Measurements from ENCODE around the gene FGF16. TPM values are rescaled to one million over a fixed set of nuclear protein-coding genes. Genes with fewer than 3 reads are reported as not detected.

The FGF16 gene
- total RNA-seq, 1 donor from 2014 or later, result not detected

- no peak overlapping the region for H3K4me3 ChIP-seq (ENCODE audit: low read depth, low read length)
- DNase-seq (ENCODE audit: low read depth), result no peak
- TF ChIP-seq CTCF (conservative IDR thresholded peaks at IDR 0.05; ENCODE audit: low read depth, low read length), result no peak
These were observed 2.6 kb upstream of the FGF16 start for GRCh38 chrX:77444545-77444944.

- peak; percentile 54 for TF ChIP-seq CTCF (conservative IDR thresholded peaks at IDR 0.05; ENCODE audit: low read depth, low read length)
- H3K4me3 ChIP-seq (ENCODE audit: low read depth, low read length), result peak overlapping the region; percentile 50
- no peak for DNase-seq (ENCODE audit: low read depth)
These were observed 1.1 kb upstream of the FGF16 start for GRCh38 chrX:77446029-77446585.

- DNase-seq (ENCODE audit: low read depth), result no peak
- no peak for TF ChIP-seq CTCF (conservative IDR thresholded peaks at IDR 0.05; ENCODE audit: low read depth, low read length)
- H3K4me3 ChIP-seq (ENCODE audit: low read depth, low read length), result no peak overlapping the region
These were observed 722 bp downstream of the FGF16 start for GRCh38 chrX:77447653-77448569.

GRCh38 chrX:77450415-77450814 lies 3.2 kb downstream of the FGF16 start:
- TF ChIP-seq CTCF (conservative IDR thresholded peaks at IDR 0.05; ENCODE audit: low read depth, low read length), result no peak
- DNase-seq (ENCODE audit: low read depth), result no peak
- no peak overlapping the region for H3K4me3 ChIP-seq (ENCODE audit: low read depth, low read length)

GRCh38 chrX:77450996-77451395 lies 3.8 kb downstream of the FGF16 start:
- DNase-seq (ENCODE audit: low read depth), result no peak
- no peak for TF ChIP-seq CTCF (conservative IDR thresholded peaks at IDR 0.05; ENCODE audit: low read depth, low read length)
- H3K4me3 ChIP-seq (ENCODE audit: low read depth, low read length), result no peak overlapping the region

GRCh38 chrX:77453190-77453589 lies 6.0 kb downstream of the FGF16 start:
- H3K4me3 ChIP-seq (ENCODE audit: low read depth, low read length), result no peak overlapping the region
- no peak for DNase-seq (ENCODE audit: low read depth)
- no peak for TF ChIP-seq CTCF (conservative IDR thresholded peaks at IDR 0.05; ENCODE audit: low read depth, low read length)

All from epithelial cell of proximal tubule (primary cell).